ENCODE measurements around the gene OTOP3.

DNA sequence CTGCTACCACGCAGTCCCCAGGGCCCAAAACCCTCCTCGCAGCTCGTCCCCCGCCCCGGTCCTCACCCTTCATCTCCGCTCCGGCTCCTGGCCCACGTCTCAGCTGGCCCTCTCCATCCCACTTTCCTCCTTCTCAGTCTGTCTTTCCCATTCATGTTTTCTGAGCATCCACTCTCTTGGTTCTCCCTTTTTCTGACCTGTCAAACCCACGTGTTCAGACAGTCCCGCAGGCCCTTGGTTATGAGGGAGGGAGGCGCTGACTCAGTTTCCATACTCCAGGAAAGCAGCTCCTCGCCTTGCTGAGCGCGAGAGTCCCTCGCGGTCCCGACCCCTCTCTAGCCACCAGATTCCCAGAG lies 37.3 kb downstream of the OTOP3 start:
- no peak for TF ChIP-seq GATA2 (IDR thresholded peaks at IDR 0.05; ENCODE audit: low read depth, low read length)
- no peak for TF ChIP-seq GATA3 (IDR thresholded peaks at IDR 0.05; ENCODE audit: low read depth, low read length)

Data from SH-SY5Y (cell line).